Measurements from ENCODE around the gene MDC1.

Gene MDC1

DNA sequence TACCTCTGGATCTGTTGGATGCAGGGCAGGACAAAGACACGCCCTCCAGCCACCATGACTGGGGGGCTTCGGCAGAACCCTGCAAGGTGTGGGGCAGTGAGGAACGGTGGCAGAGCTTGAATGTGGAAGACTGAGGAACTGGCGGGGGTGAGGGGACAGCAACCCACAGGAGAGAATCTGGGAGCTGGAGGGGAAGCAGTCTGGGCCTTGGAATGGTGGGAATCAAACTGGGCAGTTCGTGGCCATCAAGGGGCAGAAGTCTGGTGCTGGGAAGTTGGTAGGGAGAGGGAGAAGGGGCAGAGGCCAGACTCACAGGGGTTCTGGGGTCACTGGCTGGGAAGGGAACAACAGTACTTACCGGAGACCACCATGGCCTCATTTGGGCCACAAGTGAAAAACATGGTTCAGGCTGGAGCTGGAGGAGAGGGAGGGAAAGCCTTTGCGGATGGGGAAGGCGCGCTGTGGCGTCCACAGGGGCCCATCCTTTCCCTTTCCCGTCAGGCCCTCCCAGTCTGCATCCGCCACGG is 24.8 kb upstream of the MDC1 start:
- H3K36me3 ChIP-seq (ENCODE audit: insufficient read depth, low read length) = peaks cover 36% of the 10 kb centered on the region

DNA sequence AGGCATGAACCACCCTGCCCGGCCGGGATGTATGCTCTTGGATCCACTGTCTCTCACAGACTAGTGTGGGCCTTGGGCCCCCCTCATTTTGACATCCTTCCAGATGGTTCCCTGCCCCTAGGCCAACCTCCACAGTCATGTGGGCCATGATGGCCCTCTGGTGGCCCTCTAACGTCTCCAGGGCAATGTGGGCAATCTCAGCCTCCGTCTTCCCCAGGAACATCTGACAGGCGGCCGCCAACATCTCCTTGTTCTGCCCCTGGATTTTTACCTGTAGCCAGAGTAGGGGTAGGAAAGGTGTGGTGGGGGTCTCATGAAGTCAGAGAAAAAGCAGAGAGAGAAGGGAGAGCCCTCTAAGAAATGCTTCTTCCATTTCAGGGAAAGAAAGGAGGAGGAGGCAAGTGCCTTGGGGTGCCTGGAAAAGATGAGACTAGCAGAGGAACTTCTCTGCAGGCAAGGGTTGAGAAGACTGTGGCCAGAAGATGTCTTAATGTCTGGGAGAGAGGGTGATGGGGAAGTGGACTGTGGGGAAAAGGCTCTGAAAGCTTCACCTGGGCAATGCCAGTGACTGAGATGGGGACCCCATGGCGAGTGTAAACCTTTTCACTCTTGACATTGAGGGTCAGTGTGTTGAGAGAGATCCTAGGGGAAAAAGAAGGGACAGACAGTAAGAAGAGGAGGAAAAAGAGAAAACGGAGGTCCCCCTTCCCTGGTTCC is 24.1 kb upstream of the MDC1 start:
- H3K9ac ChIP-seq (ENCODE audit: low read depth, low read length) = peak overlapping the region; percentile 85
- H3K9me3 ChIP-seq (ENCODE audit: control insufficient read depth, insufficient read depth, low read length) = no peaks in the 10 kb centered on the region
- H3K4me1 ChIP-seq (ENCODE audit: insufficient read depth, low read length) = peaks cover 13% of the 10 kb centered on the region; the same call in 1 of the 2 replicates
- peaks cover 37% of the 10 kb centered on the region for H3K36me3 ChIP-seq (ENCODE audit: insufficient read depth, low read length)

More for the DNA sequence above, 24.8 kb upstream of the MDC1 start:
- H3K4me1 ChIP-seq (ENCODE audit: insufficient read depth, low read length) = peaks cover 13% of the 10 kb centered on the region; the same call in 1 of the 2 replicates
- H3K9ac ChIP-seq (ENCODE audit: low read depth, low read length) = peak overlapping the region; percentile 85
- no peaks in the 10 kb centered on the region for H3K9me3 ChIP-seq (ENCODE audit: control insufficient read depth, insufficient read depth, low read length)

DNA sequence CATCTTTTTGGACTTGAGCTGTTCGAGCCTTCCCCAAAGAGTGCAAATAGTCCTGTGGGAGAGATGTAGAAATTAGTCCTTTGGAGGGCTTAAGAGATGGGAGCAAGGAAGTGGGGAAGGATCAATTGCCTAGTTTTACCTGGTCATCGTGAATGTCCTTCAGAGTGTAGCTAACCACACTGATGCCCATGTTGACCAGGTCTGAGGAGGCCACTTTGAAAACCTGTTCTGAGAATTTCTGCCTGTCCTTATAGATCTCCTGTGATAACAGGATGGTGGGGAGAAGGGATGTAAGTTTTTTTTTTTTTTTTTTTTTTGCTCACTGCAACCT is 23.4 kb upstream of the MDC1 start:
- Histone ChIP-seq H3K36me3 (ENCODE audit: insufficient read depth, low read length) (peaks cover 44% of the 10 kb centered on the region), H3K4me1 (ENCODE audit: insufficient read depth, low read length) (peaks cover 12% of the 10 kb centered on the region; the same call in 1 of the 2 replicates), H3K9ac (ENCODE audit: low read depth, low read length) (no peak overlapping the region), H3K9me3 (ENCODE audit: control insufficient read depth, insufficient read depth, low read length) (no peaks in the 10 kb centered on the region)

DNA sequence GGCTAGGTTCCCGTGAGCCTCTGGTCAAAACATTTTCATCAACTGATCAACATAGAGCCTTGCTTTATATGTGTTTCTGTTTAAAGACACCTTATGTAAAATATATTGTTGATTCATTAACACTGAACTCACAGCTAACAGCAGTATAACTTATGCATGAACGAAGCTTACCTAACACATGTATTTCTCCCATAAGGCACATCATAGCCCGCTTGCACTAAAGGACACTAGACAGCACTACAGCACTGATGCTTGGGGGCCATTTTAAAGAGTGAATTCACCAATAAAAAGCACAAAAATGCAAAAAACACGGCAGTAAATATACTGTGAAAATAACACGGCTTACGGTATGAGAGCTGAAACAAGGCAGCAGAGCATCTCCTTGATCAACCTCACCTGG is 21.5 kb upstream of the MDC1 start:
- Histone ChIP-seq H3K4me1 (ENCODE audit: insufficient read depth, low read length) (peaks cover 6% of the 10 kb centered on the region; the same call in 1 of the 2 replicates), H3K36me3 (ENCODE audit: insufficient read depth, low read length) (peaks cover 45% of the 10 kb centered on the region), H3K9me3 (ENCODE audit: control insufficient read depth, insufficient read depth, low read length) (no peaks in the 10 kb centered on the region), H3K9ac (ENCODE audit: low read depth, low read length) (no peak overlapping the region; the same call in 1 of the 2 replicates)

GRCh38 chr6:30735668-30736314 is 18.7 kb upstream of the MDC1 start:
- Histone ChIP-seq H3K36me3 (ENCODE audit: insufficient read depth, low read length) (peaks cover 38% of the 10 kb centered on the region), H3K4me1 (ENCODE audit: insufficient read depth, low read length) (no peaks in the 10 kb centered on the region; the same call in 1 of the 2 replicates), H3K9ac (ENCODE audit: low read depth, low read length) (no peak overlapping the region), H3K9me3 (ENCODE audit: control insufficient read depth, insufficient read depth, low read length) (no peaks in the 10 kb centered on the region)

- H3K9ac ChIP-seq (ENCODE audit: low read depth, low read length) = no peak overlapping the region
- H3K9me3 ChIP-seq (ENCODE audit: control insufficient read depth, insufficient read depth, low read length) = no peaks in the 10 kb centered on the region
- peaks cover 2% of the 10 kb centered on the region; the same call in 1 of the 2 replicates for H3K4me1 ChIP-seq (ENCODE audit: insufficient read depth, low read length)
- H3K36me3 ChIP-seq (ENCODE audit: insufficient read depth, low read length) = peaks cover 17% of the 10 kb centered on the region
These were observed 15.3 kb upstream of the MDC1 start for GRCh38 chr6:30732237-30732943.

GRCh38 chr6:30730601-30731435 is 13.7 kb upstream of the MDC1 start:
- Histone ChIP-seq H3K9ac (ENCODE audit: low read depth, low read length) (no peak overlapping the region; the same call in 1 of the 2 replicates), H3K4me1 (ENCODE audit: insufficient read depth, low read length) (peaks cover 2% of the 10 kb centered on the region; the same call in 1 of the 2 replicates), H3K36me3 (ENCODE audit: insufficient read depth, low read length) (peaks cover 8% of the 10 kb centered on the region), H3K9me3 (ENCODE audit: control insufficient read depth, insufficient read depth, low read length) (no peaks in the 10 kb centered on the region)

- H3K36me3 ChIP-seq (ENCODE audit: insufficient read depth, low read length) = peaks cover 18% of the 10 kb centered on the region
These were observed 11.0 kb upstream of the MDC1 start for GRCh38 chr6:30727920-30728553.

DNA sequence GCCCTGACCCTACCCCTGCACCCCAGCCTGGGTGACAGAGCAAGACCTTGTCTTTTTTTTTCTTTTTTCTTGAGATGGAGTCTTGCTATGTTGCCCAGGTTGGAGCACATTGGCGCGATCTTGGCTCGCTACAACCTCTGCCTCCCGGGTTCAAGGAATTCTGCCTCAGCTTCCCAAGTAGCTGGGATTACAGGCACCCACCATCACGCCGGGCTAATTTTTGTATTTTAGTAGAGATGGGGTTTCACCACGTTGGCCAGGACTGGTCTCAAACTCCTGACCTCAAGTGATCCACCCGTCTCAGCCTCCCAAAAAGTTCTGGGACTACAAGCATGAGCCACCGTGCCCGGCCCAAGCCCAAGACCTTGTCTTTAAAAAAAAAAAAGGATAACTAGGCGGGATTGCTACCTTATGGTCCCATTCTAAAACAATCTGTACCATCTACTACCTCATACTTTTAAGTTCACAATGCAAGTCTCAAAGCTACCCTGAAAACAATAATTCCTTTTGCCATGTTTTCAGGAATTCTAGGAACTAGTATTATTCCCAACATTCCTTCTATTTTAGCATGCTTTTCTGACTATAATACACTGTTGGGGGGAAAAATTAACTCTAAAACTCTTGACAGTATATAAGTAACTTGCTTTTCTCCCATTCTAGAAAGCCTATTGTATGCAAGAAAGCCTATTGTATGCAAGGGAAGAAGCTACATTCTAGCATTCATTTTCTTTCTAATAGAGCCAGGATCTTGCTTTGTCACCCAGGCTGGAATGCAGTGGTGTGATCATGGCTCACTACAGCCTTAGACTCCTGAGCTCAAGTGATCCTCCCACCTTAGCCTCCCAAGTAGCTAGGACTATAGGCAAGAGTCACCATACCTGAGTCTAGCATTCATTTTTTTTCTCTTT is 9.7 kb upstream of the MDC1 start:
- Histone ChIP-seq H3K9me3 (ENCODE audit: control insufficient read depth, insufficient read depth, low read length) (no peaks in the 10 kb centered on the region), H3K36me3 (ENCODE audit: insufficient read depth, low read length) (peaks cover 22% of the 10 kb centered on the region), H3K9ac (ENCODE audit: low read depth, low read length) (no peak overlapping the region), H3K4me1 (ENCODE audit: insufficient read depth, low read length) (peaks cover 5% of the 10 kb centered on the region; the same call in 1 of the 2 replicates)

More at GRCh38 chr6:30727920-30728553, 11.0 kb upstream of the MDC1 start:
- H3K9me3 ChIP-seq (ENCODE audit: control insufficient read depth, insufficient read depth, low read length) = no peaks in the 10 kb centered on the region
- H3K9ac ChIP-seq (ENCODE audit: low read depth, low read length) = no peak overlapping the region
- peaks cover 3% of the 10 kb centered on the region; the same call in 1 of the 2 replicates for H3K4me1 ChIP-seq (ENCODE audit: insufficient read depth, low read length)

DNA sequence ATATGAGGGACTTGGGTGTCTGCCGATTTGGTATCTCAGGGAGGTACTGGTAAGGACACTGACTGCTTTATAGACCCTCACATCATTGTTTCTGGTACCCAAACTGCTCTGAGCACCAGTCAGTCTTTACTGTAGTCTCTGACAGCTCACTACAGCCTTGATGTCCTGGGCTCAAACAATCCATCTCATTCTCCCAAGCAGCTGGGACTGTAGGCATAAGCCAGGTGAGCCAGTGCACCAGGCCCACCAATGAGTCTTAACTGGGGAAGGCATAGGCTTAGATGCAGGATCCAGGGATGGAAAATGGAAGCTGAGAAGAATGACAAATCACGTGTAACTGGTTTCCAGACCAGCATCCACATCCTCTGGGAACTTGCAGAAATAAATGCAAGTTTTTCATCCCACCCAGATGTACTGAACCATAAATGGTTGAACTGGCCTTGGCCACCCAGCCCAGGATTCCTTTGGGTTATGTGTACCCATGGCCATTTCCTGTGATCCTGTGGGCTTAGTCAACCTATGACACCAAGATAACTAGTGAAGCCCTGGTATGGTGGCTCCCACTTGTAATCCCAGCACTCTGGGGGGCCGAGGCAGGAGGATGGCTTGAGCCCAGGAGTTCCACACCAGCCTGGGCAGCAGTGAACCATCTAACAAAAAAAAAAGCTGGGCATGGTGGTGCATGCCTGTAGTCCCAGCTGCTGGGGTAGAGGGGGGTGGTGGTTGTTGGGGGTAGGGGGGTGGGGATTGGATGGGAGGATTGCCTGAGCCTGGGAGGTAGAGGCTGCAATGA is 8.8 kb upstream of the MDC1 start:
- Histone ChIP-seq H3K36me3 (ENCODE audit: insufficient read depth, low read length) (peaks cover 24% of the 10 kb centered on the region), H3K9me3 (ENCODE audit: control insufficient read depth, insufficient read depth, low read length) (no peaks in the 10 kb centered on the region), H3K4me1 (ENCODE audit: insufficient read depth, low read length) (peaks cover 5% of the 10 kb centered on the region; the same call in 1 of the 2 replicates), H3K9ac (ENCODE audit: low read depth, low read length) (no peak overlapping the region)

GRCh38 chr6:30724906-30725667 is 8.0 kb upstream of the MDC1 start:
- Histone ChIP-seq H3K36me3 (ENCODE audit: insufficient read depth, low read length) (peaks cover 24% of the 10 kb centered on the region), H3K4me1 (ENCODE audit: insufficient read depth, low read length) (0 out of 2 replicates have a peak, but pooled peaks cover 3% of the 10 kb centered on the region), H3K9me3 (ENCODE audit: control insufficient read depth, insufficient read depth, low read length) (no peaks in the 10 kb centered on the region), H3K9ac (ENCODE audit: low read depth, low read length) (no peak overlapping the region)

Data from ES-I3 (cell line).